H1 (cell line): ENCODE measurements around the gene AQP6. TPM values are rescaled to one million over a fixed set of nuclear protein-coding genes. Genes with fewer than 3 reads are reported as not detected.

Source experiments
- CTCF ChIA-PET: fragments of 300-600 bp; sonication (Branson Sonifier 250); formaldehyde crosslinking; loops from one replicate; lab custom pipeline; 2021; ENCODE audit not compliant: partially characterized antibody; lab: Charles Lee
- POLR2A ChIA-PET: fragments of 300-600 bp; sonication (Branson Sonifier 250); formaldehyde crosslinking; loops from one replicate; lab custom pipeline; 2021; ENCODE audit warnings: inconsistent platforms; ENCODE audit not compliant: partially characterized antibody; lab: Charles Lee
- DNase-seq, 2 experiments: peaks; one replicate each; pipeline versions ENCODE4 v3.0.0 to v3.0.0-alpha.2; 2010 to 2022; ENCODE audit warnings: low spot score in 2 of 2, low read depth in 1 of 2, mixed read lengths in 1 of 2
- FAIRE-seq: peaks from 2 replicates; lab custom pipeline; 2011; peaks lifted over from hg19 to GRCh38; lab: Jason Lieb, UNC
- H2AFZ ChIP-seq: 2 replicates; pipeline ENCODE4 v1.8.1; 2012; ENCODE audit warnings: low read length, inconsistent platforms
- H2AK5ac ChIP-seq: 2 replicates; pipeline ENCODE4 v1.6.1; 2013; ENCODE audit warnings: low read depth, low read length
- H2BK120ac ChIP-seq: replicated peaks from 2 replicates; pipeline ENCODE3; 2013; ENCODE audit warnings: low read depth, low read length, inconsistent platforms
- H2BK12ac ChIP-seq: 2 replicates; pipeline ENCODE4 v1.6.1; 2013; ENCODE audit warnings: low read depth, low read length
- H2BK15ac ChIP-seq: 2 replicates; pipeline ENCODE4 v1.6.1; 2013; ENCODE audit warnings: low read length
- H2BK20ac ChIP-seq: 2 replicates; pipeline ENCODE4 v1.6.1; 2013; ENCODE audit warnings: low read length
- H2BK5ac ChIP-seq: 2 replicates; pipeline ENCODE4 v1.6.1; 2013; ENCODE audit warnings: low read depth, low read length
- H3K14ac ChIP-seq: 2 replicates; pipeline ENCODE4 v1.6.1; 2013; ENCODE audit warnings: inconsistent platforms; ENCODE audit not compliant: insufficient read length
- H3K18ac ChIP-seq: 2 replicates; pipeline ENCODE4 v1.6.1; 2013; ENCODE audit warnings: low read length; ENCODE audit errors: extremely low read depth
- H3K23ac ChIP-seq: 2 replicates; pipeline ENCODE4 v1.6.1; 2013; ENCODE audit warnings: inconsistent platforms; ENCODE audit not compliant: insufficient read length
- H3K23me2 ChIP-seq: 2 replicates; pipeline ENCODE4 v1.6.1; 2013; ENCODE audit warnings: low read depth, low read length
- H3K27ac ChIP-seq: 2 replicates; pipeline ENCODE4 v1.6.1; 2011; ENCODE audit warnings: low read depth, low read length, inconsistent platforms
- H3K27me3 ChIP-seq, 4 experiments: replicated peaks in 1 of 4; 1 replicate in 1 of 4; 2 replicates in 3 of 4; pipeline versions ENCODE4 v1.6.1 to v1.8.1; 2011 to 2013; ENCODE audit warnings: low read length in 3 of 4, mild to moderate bottlenecking in 3 of 4, inconsistent platforms in 2 of 4, mixed read lengths in 2 of 4, moderate library complexity in 1 of 4; ENCODE audit not compliant: control insufficient read depth in 3 of 4, insufficient read depth in 3 of 4; ENCODE audit errors: extremely low read depth in 1 of 4
- H3K36me3 ChIP-seq, 4 experiments: 2 replicates each; pipeline versions ENCODE4 v1.6.1 to v1.8.1; 2011 to 2013; ENCODE audit warnings: mild to moderate bottlenecking in 4 of 4, low read length in 3 of 4, moderate library complexity in 2 of 4, control low read depth in 1 of 4, inconsistent platforms in 1 of 4; ENCODE audit not compliant: insufficient read depth in 4 of 4, control insufficient read depth in 2 of 4
- H3K4ac ChIP-seq: replicated peaks from 2 replicates; pipeline ENCODE3; 2013; ENCODE audit warnings: low read length, low read depth, mixed read lengths, inconsistent platforms; ENCODE audit not compliant: insufficient read length
- H3K4me1 ChIP-seq, 4 experiments: replicated peaks in 1 of 4; 1 replicate in 1 of 4; 2 replicates in 3 of 4; pipeline versions ENCODE4 v1.6.1 to v1.8.1; 2011 to 2013; ENCODE audit warnings: low read length in 3 of 4, inconsistent platforms in 2 of 4, mixed read lengths in 1 of 4; ENCODE audit not compliant: insufficient read depth in 4 of 4, control insufficient read depth in 3 of 4
- H3K4me2 ChIP-seq, 2 experiments: 2 replicates each; pipeline versions ENCODE4 v1.6.1 to v1.8.1; 2011 to 2013; ENCODE audit warnings: low read depth in 2 of 2, low read length in 2 of 2, control low read depth in 1 of 2, inconsistent platforms in 1 of 2, mild to moderate bottlenecking in 1 of 2; ENCODE audit not compliant: insufficient read depth in 1 of 2
- H3K4me3 ChIP-seq, 4 experiments: fragments of 200-600, 300-600 bp in 1 of 4; sonication (generic), shearing (Covaris generic), sonication (Bioruptor Twin) in 1 of 4; 2 replicates each; pipeline versions ENCODE4 v1.5.1 to v1.8.1; 2011 to 2016; ENCODE audit warnings: low read length in 4 of 4, low read depth in 3 of 4, control low read depth in 2 of 4, inconsistent platforms in 2 of 4, mild to moderate bottlenecking in 2 of 4, mixed read lengths in 1 of 4, moderate library complexity in 1 of 4; ENCODE audit not compliant: insufficient read depth in 2 of 4; ENCODE audit errors: extremely low read depth in 1 of 4
- H3K56ac ChIP-seq: replicated peaks from 2 replicates; pipeline ENCODE3; 2013; ENCODE audit warnings: low read depth, mild to moderate bottlenecking, mixed read lengths, low read length, inconsistent platforms; ENCODE audit not compliant: insufficient read length
- H3K79me1 ChIP-seq: 2 replicates; pipeline ENCODE4 v1.6.1; 2013; ENCODE audit warnings: low read depth, low read length, control low read depth
- H3K79me2 ChIP-seq, 2 experiments: 2 replicates each; pipeline versions ENCODE4 v1.6.1 to v1.8.1; 2012 to 2013; ENCODE audit warnings: low read length in 2 of 2, mild to moderate bottlenecking in 2 of 2, inconsistent platforms in 1 of 2; ENCODE audit not compliant: insufficient read depth in 2 of 2, control insufficient read depth in 1 of 2
- H3K9ac ChIP-seq, 4 experiments: replicated peaks in 1 of 4; 1 replicate in 1 of 4; 2 replicates in 3 of 4; pipeline versions ENCODE4 v1.6.1 to v1.8.1; 2011 to 2013; ENCODE audit warnings: low read depth in 3 of 4, low read length in 3 of 4, control low read depth in 2 of 4, mild to moderate bottlenecking in 2 of 4, moderate library complexity in 2 of 4, inconsistent platforms in 1 of 4; ENCODE audit errors: extremely low read depth in 1 of 4
- H3K9me3 ChIP-seq, 2 experiments: 2 replicates each; pipeline versions ENCODE4 v1.6.1 to v1.8.1; 2012 to 2013; ENCODE audit warnings: mild to moderate bottlenecking in 2 of 2, moderate library complexity in 2 of 2, control low read depth in 1 of 2, inconsistent platforms in 1 of 2, low read depth in 1 of 2, low read length in 1 of 2, mixed read lengths in 1 of 2; ENCODE audit not compliant: insufficient read depth in 2 of 2
- H4K20me1 ChIP-seq, 2 experiments: replicated peaks in 1 of 2; 2 replicates each; pipeline versions ENCODE3 to v1.8.1; 2011 to 2013; ENCODE audit warnings: inconsistent platforms in 2 of 2, low read length in 2 of 2, mild to moderate bottlenecking in 1 of 2; ENCODE audit not compliant: insufficient read depth in 2 of 2, control insufficient read depth in 1 of 2
- H4K5ac ChIP-seq: 2 replicates; pipeline ENCODE4 v1.6.1; 2013; ENCODE audit warnings: low read length, low read depth, mixed read lengths, inconsistent platforms; ENCODE audit not compliant: insufficient read length
- H4K8ac ChIP-seq: 2 replicates; pipeline ENCODE4 v1.8.0; 2013; ENCODE audit warnings: mild to moderate bottlenecking, moderate library complexity, low read length, inconsistent platforms; ENCODE audit not compliant: insufficient read depth; ENCODE audit errors: extremely low read depth
- H4K91ac ChIP-seq: replicated peaks from 2 replicates; pipeline ENCODE3; 2013; ENCODE audit warnings: low read length, mixed read lengths, inconsistent platforms; ENCODE audit not compliant: insufficient read length
- CREB1 ChIP-seq: IDR thresholded peaks from 2 replicates; pipeline ENCODE4 v1.6.1; 2012; ENCODE audit warnings: inconsistent platforms
- GABPA ChIP-seq: IDR thresholded peaks from 2 replicates; pipeline ENCODE4 v1.6.1; 2011; ENCODE audit warnings: mild to moderate bottlenecking, low read length, moderate library complexity, borderline replicate concordance; ENCODE audit not compliant: insufficient read depth
- WGBS, 2 experiments: shearing (Covaris generic) in 1 of 2; methylation state at CpG; one replicate each; pipeline versions ENCODE4 v1.1.6 to v1.1.7; 2013 to 2015; ENCODE audit warnings: low lambda C conversion rate in 2 of 2, mixed read lengths in 2 of 2, inconsistent platforms in 1 of 2, low coverage in 1 of 2, missing lambda C conversion rate in 1 of 2; ENCODE audit not compliant: insufficient replicate concordance in 2 of 2, insufficient coverage in 1 of 2, insufficient read length in 1 of 2; ENCODE audit errors: extremely low coverage in 1 of 2, missing lambda C conversion rate in 1 of 2; 5-methylcytosine and 5-hydroxymethylcytosine counted together
- polyA plus RNA-seq, 7 experiments: library from polyadenylated mRNA; depleted of rRNA in 3 of 7; stranded (reverse) in 5 of 7; unstranded in 2 of 7; fragments of >200 nt in 5 of 7; fragments of 200-250 nt in 2 of 7; gene quantifications; 1 replicate in 5 of 7; 2 replicates in 1 of 7; 4 replicates in 1 of 7; pipeline versions ENCODE4 v1.2.1 to v1.2.3, GENCODE V29; 2011 to 2013; ENCODE audit warnings: missing spikeins in 2 of 7, mixed read lengths in 2 of 7
- total RNA-seq: library from RNA; stranded (reverse); fragmentation: NEBNext Ultra II Directional; extraction: Animal tissue kit (Norgen Biotek cat#: 25700); gene quantifications from 2 replicates; pipeline ENCODE4 v1.2.1, GENCODE V29; 2021

The AQP6 gene
- total and polyA plus RNA-seq, 2 of the 8 experiments (the other 6 are each of a cell fraction or from before 2014, with no cell fraction given) = 0.03 to 0.17 TPM

- H4K20me1 ChIP-seq = no peaks in the 10 kb centered on the region
- H3K36me3 ChIP-seq = no peaks in the 10 kb centered on the region
- H3K79me1 ChIP-seq = no peaks in the 10 kb centered on the region
- no peak overlapping the region for H4K5ac ChIP-seq
- H3K27ac ChIP-seq = no peak overlapping the region
- peaks cover 0 to 9% (median 3%) of the 10 kb centered on the region in 4 experiments; a peak in 5 of 7 replicates for H3K4me1 ChIP-seq
- no peaks in the 10 kb centered on the region for H3K9me3 ChIP-seq
- H3K4ac ChIP-seq = no peak overlapping the region
- no peak overlapping the region for H2BK20ac ChIP-seq
- H3K14ac ChIP-seq = no peak overlapping the region
- no peak overlapping the region for H3K18ac ChIP-seq
- no peaks in the 10 kb centered on the region for H3K23me2 ChIP-seq
- POLR2A ChIA-PET = interaction anchor here (0.8 to 2.7 kb wide), 4 partner anchors 9 to 139 kb away, joined by 3 to 9 read pairs (median 4); no protein-coding TSS in a partner anchor
- no peak overlapping the region for H2BK120ac ChIP-seq
- H3K56ac ChIP-seq = no peak overlapping the region
- H2AK5ac ChIP-seq = no peak overlapping the region
- no peak overlapping the region for H2BK12ac ChIP-seq
- H2BK5ac ChIP-seq = no peak overlapping the region
- CTCF ChIA-PET = interaction anchor here (0.6 to 23.0 kb wide), 29 partner anchors 12 to 1949 kb away, joined by 3 to 420 read pairs (median 6); partner anchors contain the start of genes AQP2, ASIC1 and FAIM2
- FAIRE-seq (no peak), DNase-seq (no peak)
- no peaks in the 10 kb centered on the region for H3K79me2 ChIP-seq
- H3K27me3 ChIP-seq = peaks cover 0 to 31% (median 12%) of the 10 kb centered on the region in 4 experiments; a peak in 6 of 7 replicates
- WGBS, 2 experiments = 91% methylated on average over 6 of the region's 6 CpGs; no CpG with 5 or more reads in 1 of the 2 experiments
- H2AFZ ChIP-seq = no peak overlapping the region
- no peak overlapping the region for H3K9ac ChIP-seq
- no peak overlapping the region for H4K91ac ChIP-seq
- no peak overlapping the region for H3K23ac ChIP-seq
- no peak overlapping the region for H2BK15ac ChIP-seq
- H3K4me2 ChIP-seq = no peak overlapping the region; a peak in 1 of 4 replicates
- no peak overlapping the region for H3K4me3 ChIP-seq
- no peak for TF ChIP-seq GABPA
- TF ChIP-seq CREB1 = no peak
- no peak overlapping the region for H4K8ac ChIP-seq
Measured at GRCh38 chr12:49968471-49968870, 4.3 kb upstream of the AQP6 start.
